Measurements from ENCODE around the gene AKAP8.
A peak's percentile ranks its signal among the peaks of the same experiment; 100 is the strongest.

The AKAP8 gene

DNA sequence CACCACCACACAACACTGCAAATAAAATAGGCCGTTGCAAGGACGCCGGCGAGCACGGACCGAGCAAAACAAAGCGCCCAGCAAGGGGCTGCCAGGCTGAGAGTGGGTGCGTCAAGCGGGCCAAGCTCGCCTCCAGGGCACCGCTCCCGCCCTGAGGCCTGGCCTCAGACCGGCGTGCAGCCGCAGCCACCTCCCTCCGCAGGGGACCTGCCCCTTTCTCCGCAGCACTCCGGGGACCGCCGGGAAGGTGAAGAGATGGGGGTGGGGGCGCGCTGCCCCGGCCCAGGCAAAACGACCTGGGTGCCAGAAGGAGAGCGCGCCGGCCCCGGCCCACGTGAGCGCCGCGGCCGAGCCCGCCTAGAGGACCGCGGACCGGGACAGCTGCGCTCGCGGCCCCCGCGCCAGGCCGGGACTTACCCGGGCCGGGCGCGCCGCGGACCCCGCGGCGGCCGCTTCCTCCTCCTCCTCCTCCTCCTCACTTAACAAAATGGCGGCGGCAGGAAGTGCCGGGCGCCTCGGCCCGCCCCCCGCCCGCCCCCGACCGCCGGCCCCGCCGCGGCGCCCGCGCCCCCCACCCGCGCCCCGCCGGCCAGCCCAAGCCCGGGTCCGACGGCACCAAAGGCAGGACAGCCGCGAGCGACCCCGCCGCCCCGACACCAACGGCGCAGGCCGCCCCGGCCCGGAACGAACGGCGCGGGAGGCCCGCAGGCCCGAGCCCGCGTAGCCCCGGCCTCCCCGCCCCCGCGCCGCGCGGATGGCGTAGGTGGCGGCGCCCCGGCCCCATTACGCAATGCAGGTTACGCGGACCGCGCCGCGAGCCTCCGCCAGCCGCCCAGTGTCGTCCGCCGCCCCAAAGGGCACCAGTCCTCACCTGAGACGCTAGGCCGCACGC, 47.9 kb downstream of the AKAP8 start:
- peak; percentile 48 for DNase-seq (ENCODE audit: low spot score)

DNA sequence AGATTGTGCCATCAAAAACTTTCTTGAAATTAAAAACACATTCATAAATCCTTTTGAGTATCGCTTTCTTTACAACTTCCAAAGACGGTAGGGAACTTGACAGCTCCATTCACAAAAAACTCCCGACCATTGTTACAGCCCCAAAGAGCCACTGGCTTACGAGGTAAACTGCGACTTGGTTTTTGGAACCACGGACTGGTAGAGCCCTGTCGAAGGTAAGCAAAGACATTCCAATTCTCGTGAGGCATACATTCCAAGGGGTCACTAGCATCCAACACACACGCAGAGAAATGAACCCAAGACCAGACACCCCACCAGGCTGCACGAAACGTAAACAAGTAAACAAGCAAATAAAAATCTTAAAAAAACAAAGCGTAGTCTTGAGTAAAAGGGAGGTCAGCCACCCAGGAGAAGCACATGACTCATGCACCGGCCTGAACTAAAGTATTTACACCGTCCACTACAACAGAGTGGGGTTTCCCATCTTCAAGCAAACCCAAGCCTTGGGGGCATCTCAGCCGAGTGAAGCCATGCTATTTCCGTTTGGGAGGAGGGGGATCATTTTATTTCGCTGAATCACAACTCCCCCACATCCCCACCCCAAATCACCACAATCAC, 48.7 kb downstream of the AKAP8 start:
- peak; percentile 74 for DNase-seq (ENCODE audit: low spot score)

DNA sequence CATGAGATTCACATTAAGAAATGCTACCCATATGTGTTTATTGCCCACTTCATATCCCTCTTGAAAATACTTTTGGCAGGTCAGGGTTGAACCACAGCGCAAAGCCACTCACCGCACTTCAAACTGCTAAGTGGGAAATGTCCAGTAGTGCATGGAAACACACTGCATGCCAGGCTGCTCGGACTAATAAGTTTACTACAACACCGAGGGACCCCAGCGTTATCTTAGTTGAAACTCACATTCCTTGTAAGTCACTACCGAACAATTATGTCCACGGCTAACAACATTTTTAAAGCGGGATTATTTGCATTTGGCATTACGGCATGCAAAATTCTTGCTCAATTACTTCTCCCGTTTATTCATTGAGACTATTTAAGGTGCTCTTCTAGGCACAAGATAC, 51.3 kb downstream of the AKAP8 start:
- no peak for DNase-seq (ENCODE audit: low spot score)

DNA sequence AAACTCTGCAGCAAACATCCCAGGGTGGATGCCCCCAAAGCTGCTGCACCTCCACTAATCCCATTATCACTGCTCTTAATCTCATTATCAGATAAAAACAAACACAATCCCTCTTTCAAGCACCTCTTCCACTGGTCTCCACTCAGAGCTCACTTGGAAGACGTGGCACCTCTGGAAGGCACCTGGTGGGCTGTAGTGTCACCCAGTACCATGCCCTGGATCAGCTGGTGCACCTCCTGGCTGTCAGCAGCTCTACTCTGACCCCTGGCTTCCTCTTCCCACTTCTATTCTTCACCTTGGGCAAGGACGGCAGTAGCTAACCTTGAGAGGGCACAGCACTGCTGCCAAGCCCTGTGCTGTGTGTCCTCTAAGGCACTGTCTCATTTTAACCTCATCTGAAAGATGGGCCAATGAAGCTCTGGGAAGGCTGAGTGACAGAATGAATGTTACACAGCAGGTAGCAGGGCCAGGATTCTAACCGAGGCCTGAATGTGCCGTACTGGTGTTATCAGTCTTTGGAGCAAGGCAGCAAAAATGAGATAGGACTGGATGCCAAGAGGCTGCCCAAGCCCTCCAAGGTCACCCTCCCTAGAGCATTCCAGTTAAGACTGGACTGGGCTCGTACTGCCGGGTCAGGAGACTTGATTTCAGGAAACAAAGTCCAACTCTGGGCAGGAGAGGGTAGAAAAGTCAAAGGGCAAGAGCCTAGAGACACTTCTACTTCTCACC, 54.6 kb downstream of the AKAP8 start:
- no peak for DNase-seq (ENCODE audit: low spot score)

DNA sequence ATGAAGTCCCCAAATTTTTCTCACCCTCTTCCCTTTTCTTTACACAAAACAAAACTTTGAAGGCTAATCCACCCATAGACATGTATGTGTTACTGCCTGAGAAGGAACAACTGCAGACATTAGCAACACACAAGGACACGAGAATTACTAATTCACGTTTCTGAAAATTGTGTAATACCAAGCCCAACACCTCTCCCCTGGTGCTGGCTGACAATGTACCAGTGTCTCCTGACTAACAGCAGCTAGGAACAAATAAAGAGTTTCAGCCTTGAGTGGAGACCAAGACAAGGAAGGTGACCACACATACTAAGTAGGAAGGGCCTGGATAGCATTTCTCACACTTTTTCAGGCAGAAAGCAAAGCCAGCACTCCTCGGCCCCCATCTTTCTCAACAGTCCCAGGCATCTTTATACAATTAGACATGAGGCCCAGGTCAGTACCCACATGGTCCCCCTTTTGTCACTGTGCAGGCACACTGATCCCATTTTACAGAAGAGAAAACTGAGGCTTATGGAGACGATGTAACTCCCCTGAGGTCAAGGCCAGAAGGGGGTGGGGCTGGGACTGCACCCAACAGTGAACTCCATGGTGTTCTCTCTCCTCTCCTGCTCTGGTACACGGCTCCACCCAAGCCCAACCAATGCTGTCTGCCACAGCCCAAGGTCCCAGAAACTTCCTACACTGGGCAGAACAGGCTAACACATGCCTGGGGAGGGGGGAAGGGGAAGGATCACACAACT, 55.9 kb downstream of the AKAP8 start:
- peak; percentile 52 for DNase-seq (ENCODE audit: low spot score)

DNA sequence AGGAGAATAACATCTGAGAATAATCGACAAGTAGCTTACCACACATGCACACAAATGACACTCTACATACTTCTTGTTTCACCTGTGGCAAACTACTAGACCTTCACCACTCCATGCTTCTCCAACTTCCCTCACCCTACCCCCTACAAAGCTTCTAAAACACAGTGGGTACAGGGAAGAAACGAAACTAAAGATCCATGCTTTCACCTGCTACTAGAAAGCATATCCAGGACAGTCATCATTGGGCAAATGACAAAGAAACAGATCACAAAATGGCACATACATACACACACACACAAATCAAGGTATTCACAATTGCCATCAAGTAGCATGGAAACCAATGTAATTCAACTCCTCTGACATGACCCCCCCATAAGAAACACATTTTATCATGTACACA, 57.8 kb downstream of the AKAP8 start:
- no peak for DNase-seq (ENCODE audit: low spot score)

DNA sequence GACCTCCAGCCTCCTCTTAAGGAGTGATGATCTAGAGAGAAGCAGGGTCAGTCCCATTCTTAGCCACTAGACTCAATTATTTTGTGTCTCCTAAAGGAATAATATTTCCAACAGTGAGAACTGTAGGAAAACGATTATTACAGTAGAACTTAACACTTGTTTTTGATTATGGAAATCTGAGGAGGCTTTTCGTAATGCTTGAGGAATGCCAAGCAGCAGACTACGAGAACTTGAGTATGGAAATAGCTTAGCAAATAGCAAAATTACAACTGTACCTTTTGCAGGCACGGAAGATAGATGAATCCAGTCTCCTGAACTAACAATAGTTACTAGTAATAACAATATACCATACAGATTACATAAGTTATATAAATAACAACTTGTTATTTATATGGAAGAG, 59.5 kb downstream of the AKAP8 start:
- peak; percentile 71 for DNase-seq (ENCODE audit: low spot score)

DNA sequence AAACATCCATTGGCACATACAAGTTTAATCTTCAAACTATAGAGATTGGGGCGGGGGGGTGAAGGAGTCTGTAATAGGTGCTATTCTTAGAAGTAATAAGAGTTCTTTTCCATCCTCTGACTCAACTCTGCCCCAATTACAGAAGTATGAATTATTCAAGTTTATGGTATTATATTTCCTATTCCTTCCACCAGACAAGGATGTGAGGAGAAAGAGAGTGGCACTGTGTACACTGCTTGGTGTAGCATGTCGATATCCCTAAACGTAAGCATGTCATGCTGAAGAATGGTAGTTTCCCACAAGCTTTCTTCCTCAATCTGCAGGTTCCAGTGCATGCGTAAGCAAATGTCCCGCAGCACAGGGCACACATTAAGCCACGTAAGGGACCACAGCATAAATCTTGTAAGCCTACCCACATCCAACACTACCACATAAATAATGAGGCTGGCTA, 61.3 kb downstream of the AKAP8 start:
- DNase-seq (ENCODE audit: low spot score): no peak

DNA sequence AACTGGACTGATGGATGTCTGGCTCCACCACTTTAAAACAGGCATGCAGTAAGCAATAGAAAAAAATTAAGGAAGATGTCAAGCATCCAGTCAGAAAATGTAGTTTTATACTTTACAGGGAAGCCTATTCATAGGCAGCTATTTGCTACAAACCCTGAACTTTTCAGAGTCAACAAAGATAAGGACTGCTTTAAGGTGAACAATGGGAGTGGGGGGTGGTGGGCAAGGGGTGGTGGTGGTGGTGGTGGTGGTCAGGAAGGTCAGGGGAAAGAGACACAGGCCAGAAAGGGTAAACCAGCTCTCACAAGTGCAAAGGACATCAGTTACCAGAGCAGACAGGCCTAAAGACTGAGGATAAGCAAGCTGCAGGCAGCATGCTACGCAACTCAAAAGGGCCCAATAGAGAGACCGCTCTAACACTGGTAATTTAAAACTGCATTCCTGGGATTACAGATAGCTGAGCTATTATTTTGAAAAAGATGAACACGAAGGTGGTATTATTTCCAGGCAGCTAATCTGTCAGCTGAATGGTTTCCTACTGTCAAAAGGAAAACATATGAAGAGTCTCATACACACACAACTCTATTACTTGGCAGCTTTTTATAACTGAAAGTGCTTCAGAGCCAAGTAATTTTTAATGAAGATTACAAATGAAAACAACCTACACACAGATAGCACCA, 62.1 kb downstream of the AKAP8 start:
- DNase-seq (ENCODE audit: low spot score): peak; percentile 64

DNA sequence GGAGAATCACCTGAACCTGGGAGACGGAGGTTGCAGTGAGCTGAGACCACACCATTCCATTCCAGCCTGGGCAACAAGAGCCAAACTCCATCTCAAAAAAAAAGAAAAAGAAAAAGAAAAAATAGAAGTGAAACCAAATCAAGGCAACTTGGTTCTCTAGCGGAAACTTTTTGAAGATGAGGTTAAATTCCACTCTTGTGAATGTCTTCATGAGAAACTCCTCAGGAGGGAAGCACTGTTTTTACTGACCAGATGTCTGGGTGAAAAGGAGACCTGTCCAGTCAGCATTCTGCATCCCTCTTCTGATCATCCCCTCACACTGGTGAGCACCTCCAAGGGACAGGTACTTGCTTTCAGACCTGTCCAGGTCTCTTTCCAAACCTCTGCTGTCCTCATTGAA, 63.1 kb downstream of the AKAP8 start:
- DNase-seq (ENCODE audit: low spot score): no peak

DNA sequence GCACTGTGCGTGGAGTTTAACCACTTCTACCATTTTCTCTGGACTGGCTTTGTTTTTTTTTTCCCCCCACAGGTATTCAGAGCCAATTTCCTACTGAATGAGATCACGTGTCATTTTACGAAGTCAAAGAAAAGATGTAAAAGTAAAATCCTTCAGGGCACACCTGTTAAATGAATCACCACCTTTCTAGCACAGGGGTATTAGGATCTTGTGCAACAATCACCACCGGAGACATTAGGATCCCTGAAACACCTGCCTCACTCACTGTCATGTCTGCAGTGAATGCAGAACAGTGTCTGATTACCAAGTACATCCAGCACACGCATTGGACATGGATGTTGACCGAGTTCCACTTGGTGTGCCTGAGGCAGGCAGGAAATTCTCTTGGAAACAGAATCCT, 64.5 kb downstream of the AKAP8 start:
- no peak for DNase-seq (ENCODE audit: low spot score)

DNA sequence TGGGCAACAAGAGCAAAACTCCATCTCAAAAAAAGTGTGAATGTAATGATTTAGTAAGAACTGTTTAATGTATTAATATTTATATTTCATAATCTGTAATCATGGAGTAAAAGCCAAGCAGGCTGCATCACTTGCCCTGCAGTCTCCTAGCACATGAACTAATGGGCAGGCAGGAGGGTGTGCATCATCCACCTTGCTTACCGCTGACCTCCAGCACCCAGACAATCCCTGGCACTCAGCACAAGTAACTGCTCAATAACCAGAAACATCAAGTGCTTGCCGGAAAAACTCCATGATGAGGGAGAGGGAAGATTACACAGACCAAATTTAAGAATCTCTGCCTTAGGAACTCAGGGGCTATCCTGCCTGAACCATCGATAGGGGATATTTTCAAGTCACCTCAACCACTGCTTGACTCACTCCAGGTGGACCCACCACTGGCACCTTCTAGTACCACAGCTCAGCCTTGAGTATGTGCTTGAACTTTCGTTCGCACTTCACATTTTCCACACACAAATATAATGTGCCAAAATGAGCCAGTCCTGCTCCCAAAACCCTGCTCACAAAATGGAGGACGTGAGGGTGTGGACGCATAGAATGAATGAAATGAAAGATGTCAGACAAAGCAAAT, 65.8 kb downstream of the AKAP8 start:
- no peak for DNase-seq (ENCODE audit: low spot score)

DNA sequence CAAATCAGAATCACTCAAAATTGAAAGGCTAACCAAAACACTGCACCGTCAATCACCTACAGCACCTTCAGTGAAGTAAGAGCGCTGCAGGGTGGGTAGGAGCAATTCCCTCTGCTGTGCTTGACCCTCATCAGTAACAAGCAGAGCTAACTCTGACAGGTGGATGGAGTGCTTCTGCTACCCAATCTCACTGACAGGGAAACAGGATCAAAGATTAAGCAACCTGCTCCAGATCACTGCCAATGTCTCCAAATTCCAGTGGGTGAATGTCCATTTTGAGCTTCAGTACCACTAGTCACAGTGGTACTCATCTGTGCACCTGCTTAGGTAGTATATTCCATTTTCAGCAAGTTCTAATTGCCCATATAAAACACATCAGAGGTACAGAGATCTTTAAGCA, 72.4 kb downstream of the AKAP8 start:
- no peak for DNase-seq (ENCODE audit: low spot score)

DNA sequence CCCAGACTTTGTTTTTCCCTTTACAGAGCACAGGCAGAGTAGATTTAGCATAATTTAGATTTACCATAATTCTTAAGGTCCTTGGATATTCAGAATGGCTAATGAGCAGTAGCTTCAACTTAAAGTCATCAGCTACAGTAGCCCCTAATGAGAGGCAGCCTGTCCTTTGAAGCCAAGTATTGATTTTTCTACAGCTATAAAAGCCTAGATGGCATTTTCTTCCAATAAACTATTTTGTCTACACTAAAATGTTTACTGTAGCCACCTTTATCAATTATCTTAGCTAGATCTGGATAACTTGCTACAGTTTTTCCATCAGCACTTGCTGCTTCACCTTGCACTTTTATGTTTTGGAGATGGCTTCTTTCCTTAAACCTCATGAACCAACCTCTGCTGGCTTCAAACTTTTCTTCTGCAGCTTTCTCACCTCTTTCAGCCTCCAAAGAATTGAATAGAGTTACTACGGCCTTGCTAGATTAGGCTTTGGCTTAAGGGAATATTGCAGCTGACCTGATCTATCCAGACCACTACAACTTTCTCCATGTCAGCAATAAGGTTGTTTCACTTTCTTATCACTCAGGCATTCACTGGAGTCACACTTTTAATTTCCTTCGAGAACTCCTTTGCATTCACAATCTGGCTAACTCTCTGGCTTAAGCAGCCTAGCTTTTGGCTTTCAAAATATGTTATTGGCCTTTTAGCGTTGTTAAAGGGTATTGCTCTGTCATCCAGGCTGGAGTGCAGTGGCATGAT, 73.8 kb downstream of the AKAP8 start:
- DNase-seq (ENCODE audit: low spot score): no peak

DNA sequence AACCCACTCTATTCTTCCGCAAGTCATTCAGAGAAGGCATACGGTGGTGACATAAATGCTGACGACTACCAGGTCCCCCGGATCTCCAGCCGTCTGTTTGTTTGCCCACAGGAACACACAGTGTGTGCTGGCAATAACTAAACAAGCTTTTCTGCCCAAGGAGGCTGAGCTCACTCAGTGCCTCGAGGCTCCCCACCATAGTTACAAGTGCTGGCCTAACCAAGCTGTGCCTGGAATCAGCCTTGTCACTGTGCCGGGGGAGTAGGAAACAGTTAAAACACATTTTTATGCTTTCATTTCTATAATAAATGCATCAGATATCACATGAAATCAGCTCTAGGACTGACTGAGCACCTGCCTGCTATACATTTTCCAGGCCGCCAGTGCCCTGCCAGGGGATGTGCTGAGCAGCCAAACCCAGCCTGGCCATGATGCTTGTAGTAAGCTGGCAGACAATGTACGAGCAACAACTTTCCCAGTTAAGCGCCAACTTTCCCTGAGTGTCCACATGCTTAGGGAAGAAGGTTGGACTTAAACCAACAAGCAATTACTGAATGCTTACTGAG, 75.4 kb downstream of the AKAP8 start:
- DNase-seq (ENCODE audit: low spot score): no peak

All from AG08395 (cell line).